Measurements from ENCODE around the gene GPATCH3.

GRCh38 chr1:26879793-26880192 lies 20.5 kb downstream of the GPATCH3 start:
- TF ChIP-seq, protein P1, sequence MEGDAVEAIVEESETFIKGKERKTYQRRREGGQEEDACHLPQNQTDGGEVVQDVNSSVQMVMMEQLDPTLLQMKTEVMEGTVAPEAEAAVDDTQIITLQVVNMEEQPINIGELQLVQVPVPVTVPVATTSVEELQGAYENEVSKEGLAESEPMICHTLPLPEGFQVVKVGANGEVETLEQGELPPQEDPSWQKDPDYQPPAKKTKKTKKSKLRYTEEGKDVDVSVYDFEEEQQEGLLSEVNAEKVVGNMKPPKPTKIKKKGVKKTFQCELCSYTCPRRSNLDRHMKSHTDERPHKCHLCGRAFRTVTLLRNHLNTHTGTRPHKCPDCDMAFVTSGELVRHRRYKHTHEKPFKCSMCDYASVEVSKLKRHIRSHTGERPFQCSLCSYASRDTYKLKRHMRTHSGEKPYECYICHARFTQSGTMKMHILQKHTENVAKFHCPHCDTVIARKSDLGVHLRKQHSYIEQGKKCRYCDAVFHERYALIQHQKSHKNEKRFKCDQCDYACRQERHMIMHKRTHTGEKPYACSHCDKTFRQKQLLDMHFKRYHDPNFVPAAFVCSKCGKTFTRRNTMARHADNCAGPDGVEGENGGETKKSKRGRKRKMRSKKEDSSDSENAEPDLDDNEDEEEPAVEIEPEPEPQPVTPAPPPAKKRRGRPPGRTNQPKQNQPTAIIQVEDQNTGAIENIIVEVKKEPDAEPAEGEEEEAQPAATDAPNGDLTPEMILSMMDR (conservative IDR thresholded peaks at IDR 0.05 in 1 of 2, IDR thresholded peaks at IDR 0.05 in 1 of 2; ENCODE audit: extremely low read depth in 1 of 2, insufficient read depth in 1 of 2, low read depth in 1 of 2, low read length in 2 of 2): no peak
- no peak for TF ChIP-seq EZH2 (IDR thresholded peaks at IDR 0.05; ENCODE audit: borderline replicate concordance, low read length)

Data from mammary epithelial cell (primary cell).